ENCODE results near the gene EPB41L2. TPM values are rescaled to one million over a fixed set of nuclear protein-coding genes. Genes with fewer than 3 reads are reported as not detected.

EPB41L2 gene
- total RNA-seq, 2 experiments from 2014 or later: 40.1 to 40.7 TPM

- DNase-seq: no peak
- H3K4me3 Mint-ChIP-seq: no peak overlapping the region
- no peak overlapping the region for H3K27ac Mint-ChIP-seq
- H3K9me3 Mint-ChIP-seq: peaks cover 42% of the 10 kb centered on the region
- H3K4me1 Mint-ChIP-seq: no peaks in the 10 kb centered on the region
- H3K27me3 Mint-ChIP-seq: no peaks in the 10 kb centered on the region
- H3K36me3 Mint-ChIP-seq: peaks cover 34% of the 10 kb centered on the region
Measured at GRCh38 chr6:131052181-131052580, 10.9 kb downstream of the EPB41L2 start.

- no peak for DNase-seq
- H3K36me3 Mint-ChIP-seq: peaks cover 28% of the 10 kb centered on the region
- H3K4me1 Mint-ChIP-seq: no peaks in the 10 kb centered on the region
- H3K27me3 Mint-ChIP-seq: no peaks in the 10 kb centered on the region
- no peak overlapping the region for H3K27ac Mint-ChIP-seq
- peaks cover 34% of the 10 kb centered on the region for H3K9me3 Mint-ChIP-seq
- H3K4me3 Mint-ChIP-seq: no peak overlapping the region
Measured at GRCh38 chr6:131051341-131051740, 11.7 kb downstream of the EPB41L2 start.

- no peak for DNase-seq
Measured at GRCh38 chr6:131049608-131050007, 13.4 kb downstream of the EPB41L2 start.

GRCh38 chr6:131048933-131049515 lies 14.0 kb downstream of the EPB41L2 start:
- DNase-seq: no peak
- Mint-ChIP-seq H3K36me3 (peaks cover 23% of the 10 kb centered on the region), H3K27ac (no peak overlapping the region), H3K4me3 (no peak overlapping the region), H3K4me1 (no peaks in the 10 kb centered on the region), H3K27me3 (no peaks in the 10 kb centered on the region), H3K9me3 (peaks cover 17% of the 10 kb centered on the region)

More at GRCh38 chr6:131049608-131050007, 13.4 kb downstream of the EPB41L2 start:
- H3K36me3 Mint-ChIP-seq: peaks cover 29% of the 10 kb centered on the region
- H3K27me3 Mint-ChIP-seq: no peaks in the 10 kb centered on the region
- no peak overlapping the region for H3K4me3 Mint-ChIP-seq
- no peaks in the 10 kb centered on the region for H3K4me1 Mint-ChIP-seq
- H3K9me3 Mint-ChIP-seq: peaks cover 23% of the 10 kb centered on the region
- no peak overlapping the region for H3K27ac Mint-ChIP-seq

- Mint-ChIP-seq H3K36me3 (peaks cover 20% of the 10 kb centered on the region), H3K9me3 (peaks cover 13% of the 10 kb centered on the region), H3K4me3 (no peak overlapping the region), H3K27ac (no peak overlapping the region), H3K27me3 (no peaks in the 10 kb centered on the region), H3K4me1 (no peaks in the 10 kb centered on the region)
- DNase-seq: no peak
Measured at GRCh38 chr6:131048459-131048858, 14.6 kb downstream of the EPB41L2 start.

- Mint-ChIP-seq H3K9me3 (peaks cover 2% of the 10 kb centered on the region), H3K4me3 (no peak overlapping the region), H3K27me3 (no peaks in the 10 kb centered on the region), H3K36me3 (peaks cover 6% of the 10 kb centered on the region), H3K27ac (no peak overlapping the region), H3K4me1 (no peaks in the 10 kb centered on the region)
- no peak for DNase-seq
Measured at GRCh38 chr6:131045139-131045538, 17.9 kb downstream of the EPB41L2 start.

GRCh38 chr6:131043902-131044447 lies 19.1 kb downstream of the EPB41L2 start:
- Mint-ChIP-seq H3K4me1 (no peaks in the 10 kb centered on the region), H3K27me3 (no peaks in the 10 kb centered on the region), H3K36me3 (peaks cover 3% of the 10 kb centered on the region), H3K4me3 (no peak overlapping the region), H3K27ac (no peak overlapping the region), H3K9me3 (peaks cover 2% of the 10 kb centered on the region)
- DNase-seq: no peak

GRCh38 chr6:131042664-131043063 lies 20.4 kb downstream of the EPB41L2 start:
- Mint-ChIP-seq H3K4me3 (no peak overlapping the region), H3K27me3 (no peaks in the 10 kb centered on the region), H3K9me3 (peaks cover 2% of the 10 kb centered on the region), H3K36me3 (peaks cover 1% of the 10 kb centered on the region), H3K27ac (no peak overlapping the region), H3K4me1 (no peaks in the 10 kb centered on the region)
- DNase-seq: no peak

- H3K27me3 Mint-ChIP-seq: no peaks in the 10 kb centered on the region
- no peak overlapping the region for H3K4me3 Mint-ChIP-seq
- no peak for DNase-seq
- H3K4me1 Mint-ChIP-seq: no peaks in the 10 kb centered on the region
- no peak overlapping the region for H3K27ac Mint-ChIP-seq
- peaks cover 1% of the 10 kb centered on the region for H3K36me3 Mint-ChIP-seq
- H3K9me3 Mint-ChIP-seq: peaks cover 2% of the 10 kb centered on the region
Measured at GRCh38 chr6:131041814-131042213, 21.2 kb downstream of the EPB41L2 start.

- Mint-ChIP-seq H3K9me3 (peaks cover 2% of the 10 kb centered on the region), H3K27ac (no peak overlapping the region), H3K4me3 (no peak overlapping the region), H3K4me1 (no peaks in the 10 kb centered on the region), H3K27me3 (no peaks in the 10 kb centered on the region), H3K36me3 (peaks cover 1% of the 10 kb centered on the region)
- DNase-seq: no peak
Measured at GRCh38 chr6:131040866-131041265, 22.2 kb downstream of the EPB41L2 start.

- Mint-ChIP-seq H3K9me3 (peaks cover 2% of the 10 kb centered on the region), H3K4me3 (no peak overlapping the region), H3K27me3 (no peaks in the 10 kb centered on the region), H3K27ac (no peak overlapping the region), H3K36me3 (no peaks in the 10 kb centered on the region), H3K4me1 (no peaks in the 10 kb centered on the region)
- no peak for DNase-seq
Measured at GRCh38 chr6:131039345-131039680, 23.7 kb downstream of the EPB41L2 start.

- H3K36me3 Mint-ChIP-seq: no peaks in the 10 kb centered on the region
- H3K9me3 Mint-ChIP-seq: peaks cover 2% of the 10 kb centered on the region
- DNase-seq: no peak
- no peak overlapping the region for H3K27ac Mint-ChIP-seq
- no peaks in the 10 kb centered on the region for H3K4me1 Mint-ChIP-seq
- no peaks in the 10 kb centered on the region for H3K27me3 Mint-ChIP-seq
- H3K4me3 Mint-ChIP-seq: no peak overlapping the region
Measured at GRCh38 chr6:131038597-131039344, 24.3 kb downstream of the EPB41L2 start.

- H3K27ac Mint-ChIP-seq: no peak overlapping the region
- no peaks in the 10 kb centered on the region for H3K27me3 Mint-ChIP-seq
- peaks cover 2% of the 10 kb centered on the region for H3K9me3 Mint-ChIP-seq
- DNase-seq: no peak
- H3K4me1 Mint-ChIP-seq: no peaks in the 10 kb centered on the region
- H3K36me3 Mint-ChIP-seq: no peaks in the 10 kb centered on the region
- no peak overlapping the region for H3K4me3 Mint-ChIP-seq
Measured at GRCh38 chr6:131037194-131037897, 25.7 kb downstream of the EPB41L2 start.

- H3K27ac Mint-ChIP-seq: no peak overlapping the region
- no peaks in the 10 kb centered on the region for H3K36me3 Mint-ChIP-seq
- no peaks in the 10 kb centered on the region for H3K4me1 Mint-ChIP-seq
- no peak overlapping the region for H3K4me3 Mint-ChIP-seq
- H3K27me3 Mint-ChIP-seq: no peaks in the 10 kb centered on the region
- no peak for DNase-seq
- peaks cover 2% of the 10 kb centered on the region for H3K9me3 Mint-ChIP-seq
Measured at GRCh38 chr6:131036601-131037000, 26.4 kb downstream of the EPB41L2 start.

- Mint-ChIP-seq H3K9me3 (peaks cover 2% of the 10 kb centered on the region), H3K36me3 (no peaks in the 10 kb centered on the region)
Measured at GRCh38 chr6:131036143-131036542, 26.9 kb downstream of the EPB41L2 start.

More at GRCh38 chr6:131036143-131036542, 26.9 kb downstream of the EPB41L2 start:
- no peak for DNase-seq
- Mint-ChIP-seq H3K4me3 (no peak overlapping the region), H3K4me1 (no peaks in the 10 kb centered on the region), H3K27ac (no peak overlapping the region), H3K27me3 (no peaks in the 10 kb centered on the region)

Data from activated naive CD8-positive, alpha-beta T cell treated with anti-CD3 and anti-CD28 coated beads for 36 hours (primary cell).